Mesodermal cell (in vitro differentiated cells): Measurements from ENCODE around the gene DAPK2.
"Not testable (repeated sequence)": the region's sequence is repeated elsewhere in the genome, so short reads cannot be mapped to it uniquely, and the experiment has no call there.

Source experiments
- H3K27ac ChIP-seq: 2 replicates; pipeline ENCODE4 v1.7.0; 2013; ENCODE audit warnings: mild to moderate bottlenecking, low read depth, low read length, moderate library complexity; ENCODE audit not compliant: severe bottlenecking
- H3K36me3 ChIP-seq: 2 replicates; pipeline ENCODE4 v1.7.1; 2013; ENCODE audit warnings: mild to moderate bottlenecking, low read length, moderate library complexity; ENCODE audit not compliant: control insufficient read depth, insufficient read depth
- H3K4me1 ChIP-seq: one replicate; pipeline ENCODE4 v1.7.1; 2013; ENCODE audit warnings: mild to moderate bottlenecking, low read length; ENCODE audit not compliant: insufficient read depth, control insufficient read depth, poor library complexity, severe bottlenecking
- H3K4me3 ChIP-seq: 2 replicates; pipeline ENCODE4 v1.7.0; 2013; ENCODE audit warnings: low read length, control low read depth, mild to moderate bottlenecking; ENCODE audit not compliant: insufficient read depth, poor library complexity, severe bottlenecking; ENCODE audit errors: extremely low read depth
- H3K9me3 ChIP-seq: 2 replicates; pipeline ENCODE4 v1.7.1; 2013; ENCODE audit warnings: mild to moderate bottlenecking, low read length, moderate library complexity; ENCODE audit not compliant: control insufficient read depth
- WGBS, 2 experiments: methylation state at CpG; one replicate each; pipeline ENCODE4 v1.1.5; 2013; ENCODE audit warnings: missing lambda C conversion rate in 2 of 2; ENCODE audit not compliant: insufficient coverage in 2 of 2; 5-methylcytosine and 5-hydroxymethylcytosine counted together

DAPK2 gene

GRCh38 chr15:63904042-63904441 is 142.2 kb downstream of the DAPK2 start:
- H3K4me1 ChIP-seq, result peaks cover 10% of the 10 kb centered on the region
- no peak overlapping the region for H3K4me3 ChIP-seq
- H3K36me3 ChIP-seq, result no peaks in the 10 kb centered on the region
- WGBS, 2 experiments, result 87 to 100% methylated on average over 1 to 3 of the region's 4 CpGs
- H3K27ac ChIP-seq, result no peak overlapping the region
- H3K9me3 ChIP-seq, result no peaks in the 10 kb centered on the region

DNA sequence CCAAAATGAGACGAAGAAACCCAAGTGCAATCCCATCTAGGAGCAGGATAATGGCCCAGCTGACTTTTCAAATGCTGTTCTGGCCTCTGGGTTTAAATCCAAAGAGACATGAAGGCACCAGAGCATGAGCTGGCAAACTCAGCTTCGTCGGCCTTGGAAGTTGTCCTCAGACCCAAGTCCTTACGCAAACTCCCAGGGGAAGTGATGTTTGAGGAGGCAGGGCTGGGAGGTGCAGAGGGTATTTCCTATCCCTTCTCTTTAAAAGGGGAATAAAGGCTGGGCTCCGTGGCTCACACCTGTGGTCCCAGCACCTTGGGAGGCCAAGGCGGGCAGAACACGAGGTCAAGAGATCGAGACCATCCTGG is 143.6 kb downstream of the DAPK2 start:
- Histone ChIP-seq H3K36me3 (no peaks in the 10 kb centered on the region), H3K4me1 (peaks cover 10% of the 10 kb centered on the region), H3K4me3 (no peak overlapping the region), H3K27ac (no peak overlapping the region), H3K9me3 (no peaks in the 10 kb centered on the region)
- 92 to 96% methylated on average over 7 to 8 of the region's 8 CpGs for WGBS, 2 experiments

DNA sequence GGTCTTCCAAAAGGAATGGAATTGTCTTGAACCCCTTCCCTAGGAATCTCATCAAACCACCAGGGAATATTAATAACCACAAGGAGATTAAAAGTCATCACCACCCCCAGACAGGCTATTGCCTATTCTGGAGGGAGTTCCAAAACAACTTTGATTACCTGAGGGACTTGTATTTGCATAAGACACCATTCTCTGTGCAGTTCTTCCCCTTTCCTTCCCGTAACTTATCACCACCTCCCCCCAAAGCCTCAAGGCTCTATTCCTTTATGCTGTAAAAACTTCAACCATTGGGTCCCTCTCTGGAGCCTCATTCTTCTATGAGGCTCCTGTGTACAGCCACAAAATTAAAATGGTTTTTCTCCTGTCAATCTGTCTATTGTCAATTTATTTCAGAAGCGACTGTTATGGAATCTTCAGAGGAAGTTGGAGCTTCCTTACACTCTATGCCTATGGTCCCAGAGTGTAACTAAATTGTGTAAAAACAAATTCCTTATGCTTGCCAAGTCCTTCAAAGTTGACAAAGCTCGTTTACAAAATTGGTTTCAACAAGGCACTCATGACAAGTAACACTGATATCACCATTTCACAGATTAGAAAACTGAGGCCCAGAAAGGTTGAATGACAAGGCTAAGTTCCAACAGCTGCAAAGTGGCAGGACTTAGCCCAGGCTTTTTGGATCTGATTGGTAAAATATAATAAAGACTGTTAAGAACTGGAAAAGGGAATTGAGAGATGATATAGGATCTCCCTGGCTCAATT is 144.2 kb downstream of the DAPK2 start:
- Histone ChIP-seq H3K4me1 (peaks cover 12% of the 10 kb centered on the region), H3K9me3 (no peaks in the 10 kb centered on the region), H3K36me3 (no peaks in the 10 kb centered on the region), H3K4me3 (no peak overlapping the region), H3K27ac (no peak overlapping the region)
- WGBS, 2 experiments, result 91 to 100% methylated on average over 1 to 3 of the region's 3 CpGs

- Histone ChIP-seq H3K4me1 (peaks cover 13% of the 10 kb centered on the region), H3K9me3 (no peaks in the 10 kb centered on the region), H3K4me3 (no peak overlapping the region), H3K27ac (no peak overlapping the region), H3K36me3 (no peaks in the 10 kb centered on the region)
- 89% methylated on average over 1 of the region's 1 CpG; no CpG with 5 or more reads in 1 of the 2 experiments for WGBS, 2 experiments
Observed at GRCh38 chr15:63900306-63900705, 146.0 kb downstream of the DAPK2 start.

DNA sequence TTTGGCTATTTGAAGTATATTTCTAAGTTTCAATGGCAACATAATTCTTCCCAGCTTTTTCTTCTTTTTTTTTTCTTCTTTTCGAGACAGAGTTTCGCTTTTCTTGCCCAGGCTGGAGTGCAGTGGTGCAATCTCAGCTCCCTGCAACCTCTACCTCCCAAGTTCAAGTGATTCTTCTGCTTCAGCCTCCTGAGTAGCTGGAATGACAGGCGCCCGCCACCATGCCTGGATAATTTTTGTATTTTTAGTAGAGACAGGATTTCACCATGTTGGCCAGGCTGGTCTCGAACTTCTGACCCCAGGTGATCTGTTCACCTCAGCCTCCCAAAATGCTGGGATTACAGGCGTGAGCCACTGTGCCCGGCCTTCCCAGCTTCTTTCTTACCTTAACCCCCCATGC is 146.7 kb downstream of the DAPK2 start:
- not testable (repeated sequence) for H3K9me3 ChIP-seq, H3K36me3 ChIP-seq, H3K27ac ChIP-seq, H3K4me3 ChIP-seq
- 95% methylated on average over 4 of the region's 7 CpGs; no CpG with 5 or more reads in 1 of the 2 experiments for WGBS, 2 experiments
- H3K4me1 ChIP-seq, result peaks cover 17% of the 10 kb centered on the region

GRCh38 chr15:63899193-63899592 is 147.1 kb downstream of the DAPK2 start:
- Histone ChIP-seq H3K27ac (no peak overlapping the region), H3K4me1 (peaks cover 17% of the 10 kb centered on the region), H3K9me3 (no peaks in the 10 kb centered on the region), H3K36me3 (no peaks in the 10 kb centered on the region), H3K4me3 (no peak overlapping the region)
- 91 to 96% methylated on average over 2 to 5 of the region's 7 CpGs for WGBS, 2 experiments

- Histone ChIP-seq H3K36me3 (no peaks in the 10 kb centered on the region), H3K4me3 (no peak overlapping the region), H3K9me3 (no peaks in the 10 kb centered on the region), H3K4me1 (peaks cover 17% of the 10 kb centered on the region), H3K27ac (peak overlapping the region; percentile 23)
- WGBS, 2 experiments, result 62 to 68% methylated on average over 12 to 15 of the region's 15 CpGs
Observed at GRCh38 chr15:63896336-63897115, 149.8 kb downstream of the DAPK2 start.

- Histone ChIP-seq H3K4me3 (no peak overlapping the region), H3K4me1 (peaks cover 17% of the 10 kb centered on the region), H3K36me3 (no peaks in the 10 kb centered on the region), H3K9me3 (no peaks in the 10 kb centered on the region), H3K27ac (no peak overlapping the region)
- 75 to 86% methylated on average over 4 to 7 of the region's 8 CpGs for WGBS, 2 experiments
Observed at GRCh38 chr15:63895787-63896218, 150.5 kb downstream of the DAPK2 start.

DNA sequence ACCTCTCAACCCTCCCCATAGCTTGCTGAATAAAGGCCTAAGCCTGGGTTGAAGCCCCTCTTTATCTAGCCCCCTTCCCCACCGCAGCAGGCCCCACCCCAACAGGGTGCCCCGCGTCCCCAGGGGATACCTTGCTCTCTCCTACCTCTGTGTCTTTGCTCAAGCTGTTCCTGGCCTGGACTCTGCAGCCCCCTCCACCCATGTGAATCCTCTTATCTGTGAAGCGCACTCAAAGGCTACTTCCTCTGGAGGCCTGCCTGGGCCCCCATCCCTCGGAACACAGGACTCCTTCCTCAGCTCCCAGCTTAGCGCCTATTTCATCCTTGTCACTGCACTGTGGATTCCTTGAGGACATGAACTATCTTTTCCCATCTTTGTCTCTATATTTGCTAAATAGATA is 151.1 kb downstream of the DAPK2 start:
- Histone ChIP-seq H3K27ac (no peak overlapping the region), H3K36me3 (no peaks in the 10 kb centered on the region), H3K4me3 (no peak overlapping the region), H3K9me3 (no peaks in the 10 kb centered on the region), H3K4me1 (peaks cover 17% of the 10 kb centered on the region)
- WGBS, 2 experiments, result 53 to 95% methylated on average over 2 to 4 of the region's 6 CpGs

GRCh38 chr15:63894662-63894949 is 151.7 kb downstream of the DAPK2 start:
- Histone ChIP-seq H3K36me3 (no peaks in the 10 kb centered on the region), H3K4me3 (no peak overlapping the region)
- WGBS, 2 experiments, result 91 to 96% methylated on average over 5 of the region's 6 CpGs

More at GRCh38 chr15:63894662-63894949, 151.7 kb downstream of the DAPK2 start:
- no peak overlapping the region for H3K27ac ChIP-seq
- peaks cover 17% of the 10 kb centered on the region for H3K4me1 ChIP-seq
- no peaks in the 10 kb centered on the region for H3K9me3 ChIP-seq
